SH-SY5Y (cell line): ENCODE results near the gene NEUROG3.

Experiments
- GATA2 ChIP-seq: IDR thresholded peaks from 2 replicates; pipeline ENCODE4 v1.6.1; 2011; ENCODE audit warnings: mild to moderate bottlenecking, low read depth, low read length
- GATA3 ChIP-seq: IDR thresholded peaks from 2 replicates; pipeline ENCODE4 v1.6.1; 2011; ENCODE audit warnings: low read depth, mild to moderate bottlenecking, low read length, moderate library complexity

DNA sequence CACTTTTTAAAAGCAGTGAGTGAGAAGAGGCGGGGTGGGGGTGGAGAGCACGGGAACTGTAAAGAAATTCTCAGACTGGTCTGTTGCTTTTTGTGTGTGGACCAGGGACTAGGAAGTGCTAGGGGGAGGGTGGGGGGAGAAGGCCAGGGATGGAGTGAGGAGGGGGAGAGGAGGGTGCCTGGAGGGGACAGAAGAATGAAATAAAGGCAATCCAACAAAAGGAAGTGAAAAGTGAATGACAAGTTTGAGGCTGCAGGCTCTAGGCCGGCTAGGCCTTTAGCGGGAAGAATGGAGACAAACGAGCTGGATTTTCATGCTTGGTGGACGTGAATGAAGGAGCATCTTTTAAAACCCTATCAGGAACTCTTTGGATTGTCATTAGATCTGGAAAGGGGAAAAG lies 13.7 kb downstream of the NEUROG3 start:
- TF ChIP-seq GATA2, result no peak
- TF ChIP-seq GATA3, result no peak
